Pulmonary artery endothelial cell (primary cell): ENCODE measurements around the gene GJA10. TPM values are rescaled to one million over a fixed set of nuclear protein-coding genes. Genes with fewer than 3 reads are reported as not detected.

Experiments
- DNase-seq: peaks from one replicate; pipeline ENCODE4 v3.0.0-alpha.2; 2011; ENCODE audit warnings: low read depth, low spot score
- total RNA-seq: library from RNA; depleted of rRNA; stranded (reverse); fragments of >200 nt; gene quantifications from 2 replicates; pipeline ENCODE4 v1.2.3, GENCODE V29; 2014

The GJA10 gene
- total RNA-seq, 1 donor from 2014 or later: not detected

GRCh38 chr6:89917216-89917615 lies 22.9 kb downstream of the GJA10 start:
- no peak for DNase-seq

- DNase-seq: no peak
These were observed 23.6 kb downstream of the GJA10 start for GRCh38 chr6:89917801-89918366.

GRCh38 chr6:89921197-89921596 lies 26.9 kb downstream of the GJA10 start:
- DNase-seq: no peak

GRCh38 chr6:89921691-89922090 lies 27.4 kb downstream of the GJA10 start:
- DNase-seq: no peak

GRCh38 chr6:89924231-89924630 lies 30.0 kb downstream of the GJA10 start:
- DNase-seq: no peak

GRCh38 chr6:89925826-89926225 lies 31.6 kb downstream of the GJA10 start:
- DNase-seq: no peak

- no peak for DNase-seq
These were observed 33.0 kb downstream of the GJA10 start for GRCh38 chr6:89927264-89927663.

- peak; percentile 64 for DNase-seq
These were observed 33.7 kb downstream of the GJA10 start for GRCh38 chr6:89927791-89928550.

- DNase-seq: no peak
These were observed 34.3 kb downstream of the GJA10 start for GRCh38 chr6:89928604-89929003.

- DNase-seq: no peak
These were observed 36.5 kb downstream of the GJA10 start for GRCh38 chr6:89930789-89931188.

- DNase-seq: no peak
These were observed 38.1 kb downstream of the GJA10 start for GRCh38 chr6:89932245-89932802.

- DNase-seq: no peak
These were observed 40.6 kb downstream of the GJA10 start for GRCh38 chr6:89934685-89935366.

- DNase-seq: no peak
These were observed 41.9 kb downstream of the GJA10 start for GRCh38 chr6:89936177-89936576.

- DNase-seq: no peak
These were observed 43.7 kb downstream of the GJA10 start for GRCh38 chr6:89938014-89938413.

GRCh38 chr6:89939144-89939543 lies 44.9 kb downstream of the GJA10 start:
- no peak for DNase-seq

GRCh38 chr6:89940225-89941027 lies 46.2 kb downstream of the GJA10 start:
- DNase-seq: peak; percentile 47

GRCh38 chr6:89941031-89941762 lies 46.9 kb downstream of the GJA10 start:
- DNase-seq: no peak

GRCh38 chr6:89941763-89942497 lies 47.7 kb downstream of the GJA10 start:
- no peak for DNase-seq

GRCh38 chr6:89942601-89943000 lies 48.3 kb downstream of the GJA10 start:
- no peak for DNase-seq

GRCh38 chr6:89944181-89944755 lies 50.0 kb downstream of the GJA10 start:
- DNase-seq: no peak
